ENCODE results near the gene BTBD8. TPM values are rescaled to one million over a fixed set of nuclear protein-coding genes. Genes with fewer than 3 reads are reported as not detected.

BTBD8 gene
- polyA plus RNA-seq, 4 donors, result 3.2 to 7.2 (median 6.3) TPM

GRCh38 chr1:92087542-92087941, 7.4 kb downstream of the BTBD8 start:
- DNase-seq (ENCODE audit: low read depth in 4 of 4, low spot score in 3 of 4), result no peak

- no peak for DNase-seq (ENCODE audit: low read depth in 4 of 4, low spot score in 3 of 4)
These were observed 11.5 kb downstream of the BTBD8 start for GRCh38 chr1:92091625-92092024.

GRCh38 chr1:92094090-92094489, 13.9 kb downstream of the BTBD8 start:
- DNase-seq (ENCODE audit: low read depth in 4 of 4, low spot score in 3 of 4), result no peak

- no peak for DNase-seq (ENCODE audit: low read depth in 4 of 4, low spot score in 3 of 4)
These were observed 14.4 kb downstream of the BTBD8 start for GRCh38 chr1:92094595-92094994.

GRCh38 chr1:92095874-92096273, 15.7 kb downstream of the BTBD8 start:
- DNase-seq (ENCODE audit: low read depth in 4 of 4, low spot score in 3 of 4), result no peak

GRCh38 chr1:92096317-92096716, 16.2 kb downstream of the BTBD8 start:
- DNase-seq (ENCODE audit: low read depth in 4 of 4, low spot score in 3 of 4), result no peak

GRCh38 chr1:92105546-92106081, 25.5 kb downstream of the BTBD8 start:
- no peak for DNase-seq (ENCODE audit: low read depth in 4 of 4, low spot score in 3 of 4)

GRCh38 chr1:92108631-92109030, 28.5 kb downstream of the BTBD8 start:
- no peak for DNase-seq (ENCODE audit: low read depth in 4 of 4, low spot score in 3 of 4)

GRCh38 chr1:92117526-92117925, 37.4 kb downstream of the BTBD8 start:
- DNase-seq (ENCODE audit: low read depth in 4 of 4, low spot score in 3 of 4), result no peak

- no peak for DNase-seq (ENCODE audit: low read depth in 4 of 4, low spot score in 3 of 4)
These were observed 38.7 kb downstream of the BTBD8 start for GRCh38 chr1:92118826-92119225.

- no peak for DNase-seq (ENCODE audit: low read depth in 4 of 4, low spot score in 3 of 4)
These were observed 43.7 kb downstream of the BTBD8 start for GRCh38 chr1:92123868-92124267.

- no peak for DNase-seq (ENCODE audit: low read depth in 4 of 4, low spot score in 3 of 4)
These were observed 45.1 kb downstream of the BTBD8 start for GRCh38 chr1:92125204-92125603.

GRCh38 chr1:92126088-92126487, 45.9 kb downstream of the BTBD8 start:
- no peak for DNase-seq (ENCODE audit: low read depth in 4 of 4, low spot score in 3 of 4)

GRCh38 chr1:92134331-92134730, 54.2 kb downstream of the BTBD8 start:
- no peak for DNase-seq (ENCODE audit: low read depth in 4 of 4, low spot score in 3 of 4)

- no peak for DNase-seq (ENCODE audit: low read depth in 4 of 4, low spot score in 3 of 4)
These were observed 56.2 kb downstream of the BTBD8 start for GRCh38 chr1:92136341-92136740.

GRCh38 chr1:92154934-92155333, 74.8 kb downstream of the BTBD8 start:
- no peak for DNase-seq (ENCODE audit: low read depth in 4 of 4, low spot score in 3 of 4)

- DNase-seq (ENCODE audit: low read depth in 4 of 4, low spot score in 3 of 4), result no peak
These were observed 79.4 kb downstream of the BTBD8 start for GRCh38 chr1:92159593-92159992.

GRCh38 chr1:92165389-92165788, 85.2 kb downstream of the BTBD8 start:
- no peak for DNase-seq (ENCODE audit: low read depth in 4 of 4, low spot score in 3 of 4)

GRCh38 chr1:92167151-92167550, 87.0 kb downstream of the BTBD8 start:
- DNase-seq (ENCODE audit: low read depth in 4 of 4, low spot score in 3 of 4), result no peak

- no peak for DNase-seq (ENCODE audit: low read depth in 4 of 4, low spot score in 3 of 4)
These were observed 88.5 kb downstream of the BTBD8 start for GRCh38 chr1:92168657-92169056.

GRCh38 chr1:92169214-92170005, 89.3 kb downstream of the BTBD8 start:
- no peak for DNase-seq (ENCODE audit: low read depth in 4 of 4, low spot score in 3 of 4)

- DNase-seq (ENCODE audit: low read depth in 4 of 4, low spot score in 3 of 4), result no peak
These were observed 104.5 kb downstream of the BTBD8 start for GRCh38 chr1:92184632-92185031.

- no peak for DNase-seq (ENCODE audit: low read depth in 4 of 4, low spot score in 3 of 4)
These were observed 105.9 kb downstream of the BTBD8 start for GRCh38 chr1:92186081-92186480.
